Hepatocyte (in vitro differentiated cells): ENCODE results near the gene ATG10.

Experiments
- CTCF ChIP-seq: fragments of 200-600 bp; sonication (generic); IDR thresholded peaks from 2 replicates; pipeline ENCODE4 v1.5.1; 2016; ENCODE audit warnings: antibody characterized with exemption, mild to moderate bottlenecking; ENCODE audit not compliant: poor library complexity
- EZH2 ChIP-seq: fragments of 200-600 bp; sonication (generic); IDR thresholded peaks from 2 replicates; pipeline ENCODE4 v1.6.1; 2016; ENCODE audit warnings: antibody characterized with exemption, mild to moderate bottlenecking, borderline replicate concordance
- EZH2phosphoT487 ChIP-seq: fragments of 200-600 bp; sonication (generic); IDR thresholded peaks from one replicate; pipeline ENCODE4 v1.6.1; 2018; ENCODE audit warnings: antibody characterized with exemption, mild to moderate bottlenecking, low read depth, moderate library complexity; ENCODE audit not compliant: unreplicated experiment, severe bottlenecking

- no peak for TF ChIP-seq CTCF
- TF ChIP-seq EZH2phosphoT487: no peak
- no peak for TF ChIP-seq EZH2
Observed at GRCh38 chr5:81942746-81943145, 29.1 kb upstream of the ATG10 start.
